K562 treated with DMSO at 1 percent for 48 hours (cell line): ENCODE results near the gene COPG2. TPM values are rescaled to one million over a fixed set of nuclear protein-coding genes. Genes with fewer than 3 reads are reported as not detected.

Experiments
- total RNA-seq: library from RNA; unstranded; fragments of 300-600 nt; gene quantifications from 2 replicates; pipeline ENCODE4 v1.2.3, GENCODE V29; 2022; ENCODE audit warnings: low replicate concordance; ENCODE audit errors: extremely low read depth

COPG2 gene
- not detected in 2 replicates for total RNA-seq

GRCh38 chr7:130668258-130669084, at the start of gene COPG2:
COPG2 (minus strand) TSS chr7:130668748; CDS start chr7:130668668, 80 bp downstream.

GRCh38 chr7:130491841-130492522, 176.6 kb downstream of the COPG2 start, which contains the start of gene MEST:
MEST (plus strand) TSS chr7:130492085; CDS start chr7:130492314, 229 bp downstream.

Other genes starting within 250 kb of the COPG2 start
- not detected in 2 replicates for gene CEP41, start 227.7 kb downstream of the COPG2 start, total RNA-seq
- not detected in 2 replicates for gene MEST, start 176.7 kb downstream of the COPG2 start, total RNA-seq
- not detected in 2 replicates for gene TSGA13, start 17.8 kb upstream of the COPG2 start, total RNA-seq
- not detected in 2 replicates for gene KLF14, start 65.5 kb upstream of the COPG2 start, total RNA-seq